OCI-LY1 (cell line): Measurements from ENCODE around the gene HSPA12A.

Experiments
- H2AFZ ChIP-seq: fragments of 200-600 bp; sonication (generic), shearing (Covaris generic); 2 replicates; pipeline ENCODE4 v1.6.0; 2014; ENCODE audit warnings: antibody characterized with exemption, mild to moderate bottlenecking, low read length
- H3F3A ChIP-seq: fragments of 200-600 bp; sonication (generic), shearing (Covaris generic); 2 replicates; pipeline ENCODE4 v1.6.0; 2014; ENCODE audit warnings: mild to moderate bottlenecking, antibody characterized with exemption, low read length, moderate library complexity; ENCODE audit not compliant: insufficient read depth
- H3K27ac ChIP-seq: fragments of 200-600 bp; sonication (generic); 2 replicates; pipeline ENCODE4 v1.5.1; 2014; ENCODE audit warnings: low read length, mixed run types, mild to moderate bottlenecking, low read depth; ENCODE audit not compliant: poor library complexity, severe bottlenecking
- H3K27me3 ChIP-seq: fragments of 200-600 bp; sonication (generic); 2 replicates; pipeline ENCODE4 v1.6.0; 2014; ENCODE audit warnings: antibody characterized with exemption, mild to moderate bottlenecking, low read length, moderate library complexity; ENCODE audit not compliant: insufficient read depth
- H3K36me3 ChIP-seq: fragments of 200-600 bp; sonication (generic); 2 replicates; pipeline ENCODE4 v1.6.1; 2014; ENCODE audit warnings: mild to moderate bottlenecking, antibody characterized with exemption, low read length, moderate library complexity, mixed read lengths; ENCODE audit not compliant: insufficient read depth
- H3K4me1 ChIP-seq: fragments of 200-600 bp; sonication (generic); 2 replicates; pipeline ENCODE4 v1.5.1; 2014; ENCODE audit warnings: mild to moderate bottlenecking, low read length, moderate library complexity; ENCODE audit not compliant: insufficient read depth, severe bottlenecking
- H3K4me2 ChIP-seq: fragments of 200-600 bp; sonication (generic), shearing (Covaris generic); 2 replicates; pipeline ENCODE4 v1.6.1; 2014; ENCODE audit warnings: low read length
- H3K4me3 ChIP-seq: fragments of 200-600 bp; sonication (generic); 2 replicates; pipeline ENCODE4 v1.5.1; 2014; ENCODE audit warnings: low read length, low read depth, mild to moderate bottlenecking, mixed read lengths; ENCODE audit not compliant: poor library complexity, severe bottlenecking
- H3K79me2 ChIP-seq: fragments of 200-600 bp; shearing (Covaris generic); 2 replicates; pipeline ENCODE4 v1.6.1; 2016; ENCODE audit warnings: mixed run types, low read length, mixed read lengths; ENCODE audit not compliant: insufficient read depth
- H3K9ac ChIP-seq: fragments of 200-600 bp; sonication (generic), shearing (Covaris generic); 2 replicates; pipeline ENCODE4 v1.6.1; 2014; ENCODE audit warnings: mild to moderate bottlenecking, low read length, mixed read lengths
- H3K9me2 ChIP-seq: fragments of 200-600 bp; sonication (generic), shearing (Covaris generic); 2 replicates; pipeline ENCODE4 v1.6.1; 2014; ENCODE audit warnings: low read depth, mild to moderate bottlenecking, low read length, mixed read lengths
- H3K9me3 ChIP-seq: fragments of 200-600 bp; shearing (Covaris generic); 2 replicates; pipeline ENCODE4 v1.6.1; 2014; ENCODE audit warnings: low read length, mixed read lengths
- H4K20me1 ChIP-seq: fragments of 200-600 bp; sonication (generic), shearing (Covaris generic); 2 replicates; pipeline ENCODE4 v1.6.0; 2016; ENCODE audit warnings: mild to moderate bottlenecking, low read length; ENCODE audit not compliant: insufficient read depth
- CTCF ChIP-seq: fragments of 200-600 bp; sonication (generic), shearing (Covaris generic); IDR thresholded peaks from 2 replicates; pipeline ENCODE4 v1.5.1; 2017; ENCODE audit warnings: mild to moderate bottlenecking, antibody characterized with exemption, low read length, moderate library complexity, mixed read lengths
- EZH2 ChIP-seq: fragments of 200-600 bp; sonication (generic), shearing (Covaris generic); IDR thresholded peaks from 2 replicates; pipeline ENCODE4 v1.8.0; 2017; ENCODE audit warnings: borderline replicate concordance, mixed run types, mild to moderate bottlenecking, antibody characterized with exemption, low read length, moderate library complexity, mixed read lengths

Gene HSPA12A

DNA sequence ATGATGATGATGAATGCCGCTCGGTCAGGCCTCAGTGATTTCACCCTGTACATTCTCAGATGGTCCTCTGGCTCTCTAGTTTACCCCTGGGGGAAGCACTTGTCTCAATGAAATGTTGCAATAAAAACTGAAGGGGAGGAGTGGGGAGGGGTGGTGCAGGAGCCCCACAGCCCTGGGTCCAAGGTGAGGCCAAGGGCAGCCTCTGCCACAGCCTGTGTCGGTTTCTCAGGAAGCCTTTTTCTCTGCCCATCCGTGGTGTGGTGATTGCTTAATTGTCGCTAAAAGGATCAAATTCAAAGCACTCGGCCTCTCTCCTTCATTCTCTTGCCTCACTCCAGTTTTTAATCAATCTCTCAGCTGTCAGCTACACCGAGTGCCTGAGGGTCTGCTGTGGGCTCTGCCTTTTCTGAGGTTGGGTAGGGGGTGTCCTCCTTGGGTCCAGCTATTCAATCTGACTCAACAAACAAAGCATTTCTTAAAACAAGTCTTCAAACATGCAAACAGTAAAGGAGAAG, 39.1 kb upstream of the HSPA12A start:
- Histone ChIP-seq H3K27ac (no peak overlapping the region), H3K79me2 (no peaks in the 10 kb centered on the region), H4K20me1 (no peaks in the 10 kb centered on the region), H3F3A (no peaks in the 10 kb centered on the region), H3K4me2 (no peak overlapping the region), H3K27me3 (no peaks in the 10 kb centered on the region), H3K36me3 (no peaks in the 10 kb centered on the region), H3K9ac (no peak overlapping the region), H3K4me1 (no peaks in the 10 kb centered on the region), H3K9me2 (no peaks in the 10 kb centered on the region), H3K4me3 (no peak overlapping the region), H2AFZ (no peak overlapping the region), H3K9me3 (no peaks in the 10 kb centered on the region)
- TF ChIP-seq EZH2 (no peak), CTCF (no peak)

DNA sequence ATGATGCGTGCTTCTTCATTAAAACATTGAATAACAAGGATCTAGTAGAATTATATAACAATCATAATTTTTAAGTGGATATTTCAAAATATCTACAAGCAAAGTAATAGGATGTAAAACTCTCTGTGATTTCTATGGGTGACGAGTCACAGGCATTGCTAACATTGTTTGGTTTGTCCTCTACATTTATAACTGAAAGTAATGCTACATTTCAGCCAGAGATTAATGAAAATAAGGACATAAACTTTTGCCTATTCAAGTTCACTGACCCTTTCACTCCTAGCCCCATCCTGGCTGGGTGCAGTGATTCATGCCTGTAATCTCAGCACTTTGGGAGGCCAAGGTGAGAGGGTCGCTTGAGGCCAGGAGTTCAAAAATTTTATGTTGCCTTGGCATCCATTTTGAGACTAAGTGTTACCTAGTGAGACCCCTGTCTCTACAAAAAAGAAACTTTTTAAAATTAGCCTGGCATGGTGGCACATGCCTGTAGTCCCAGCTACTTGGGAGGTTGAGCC, 38.4 kb upstream of the HSPA12A start:
- H3K27ac ChIP-seq, result no peak overlapping the region
- H3K4me1 ChIP-seq, result no peaks in the 10 kb centered on the region
- H3K27me3 ChIP-seq, result no peaks in the 10 kb centered on the region
- H2AFZ ChIP-seq, result no peak overlapping the region
- no peaks in the 10 kb centered on the region for H3K36me3 ChIP-seq
- H4K20me1 ChIP-seq, result no peaks in the 10 kb centered on the region
- TF ChIP-seq EZH2 (no peak), CTCF (no peak)
- no peaks in the 10 kb centered on the region for H3K9me3 ChIP-seq
- H3K9me2 ChIP-seq, result no peaks in the 10 kb centered on the region
- no peaks in the 10 kb centered on the region for H3F3A ChIP-seq
- no peak overlapping the region for H3K4me3 ChIP-seq
- no peak overlapping the region for H3K4me2 ChIP-seq
- no peaks in the 10 kb centered on the region for H3K79me2 ChIP-seq
- no peak overlapping the region for H3K9ac ChIP-seq

- Histone ChIP-seq H3K9me3 (no peaks in the 10 kb centered on the region), H3K79me2 (no peaks in the 10 kb centered on the region), H3K4me3 (no peak overlapping the region), H3K27me3 (no peaks in the 10 kb centered on the region), H4K20me1 (no peaks in the 10 kb centered on the region), H3K4me2 (no peak overlapping the region), H2AFZ (no peak overlapping the region), H3K36me3 (no peaks in the 10 kb centered on the region), H3K4me1 (no peaks in the 10 kb centered on the region), H3K27ac (no peak overlapping the region), H3F3A (no peaks in the 10 kb centered on the region), H3K9ac (no peak overlapping the region), H3K9me2 (no peaks in the 10 kb centered on the region)
- TF ChIP-seq EZH2 (no peak), CTCF (no peak)
Measured at GRCh38 chr10:116779076-116779687, 36.8 kb upstream of the HSPA12A start.
